ENCODE data around the gene EXOC3L1. TPM values are rescaled to one million over a fixed set of nuclear protein-coding genes. Genes with fewer than 3 reads are reported as not detected.

The EXOC3L1 gene
- polyA plus RNA-seq, 1 experiment, result not detected

GRCh38 chr16:67142342-67142741, 47.6 kb downstream of the EXOC3L1 start:
- H3K27ac ChIP-seq (ENCODE audit: low read depth, low read length), result no peak overlapping the region
- POLR2A ChIA-PET, result interaction anchor here (2.7 kb wide), 1 partner anchor 9 kb away, joined by 13 read pairs; the partner anchor contains the start of gene B3GNT9
- H3K9me3 ChIP-seq (ENCODE audit: control insufficient read depth, insufficient read depth, low read length), result no peaks in the 10 kb centered on the region; the same call in 1 of the 2 replicates
- CTCF ChIA-PET, result interaction anchor here (1.5 to 2.6 kb wide), 2 partner anchors 10 to 13 kb away, joined by 3 to 15 read pairs; no protein-coding TSS in a partner anchor
- no peaks in the 10 kb centered on the region for H3K27me3 ChIP-seq (ENCODE audit: control insufficient read depth, insufficient read depth, low read length)
- DNase-seq (ENCODE audit: low read depth, low spot score), result no peak
- H3K4me3 ChIP-seq (ENCODE audit: low read depth, low read length), result no peak overlapping the region
- no peak for TF ChIP-seq CTCF (IDR thresholded peaks at IDR 0.05; ENCODE audit: low read depth, low read length)

- ChIA-PET POLR2A (interaction anchor here (1.0 to 2.7 kb wide), 2 partner anchors 10 to 195 kb away, joined by 3 to 13 read pairs; partner anchors contain the start of gene B3GNT9), CTCF (interaction anchor here (0.8 to 2.6 kb wide), 3 partner anchors 9 to 41 kb away, joined by 3 to 15 read pairs (median 4); no protein-coding TSS in a partner anchor)
- no peak for DNase-seq (ENCODE audit: low read depth, low spot score)
- H3K4me3 ChIP-seq (ENCODE audit: low read depth, low read length), result no peak overlapping the region
- TF ChIP-seq CTCF (IDR thresholded peaks at IDR 0.05; ENCODE audit: low read depth, low read length), result no peak
- H3K27me3 ChIP-seq (ENCODE audit: control insufficient read depth, insufficient read depth, low read length), result no peaks in the 10 kb centered on the region
- H3K9me3 ChIP-seq (ENCODE audit: control insufficient read depth, insufficient read depth, low read length), result no peaks in the 10 kb centered on the region; the same call in 1 of the 2 replicates
- no peak overlapping the region for H3K27ac ChIP-seq (ENCODE audit: low read depth, low read length)
These were observed 48.5 kb downstream of the EXOC3L1 start for GRCh38 chr16:67141391-67141790.

GRCh38 chr16:67137605-67138004, 52.3 kb downstream of the EXOC3L1 start:
- ChIA-PET CTCF (interaction anchor here (0.6 to 2.2 kb wide), 3 partner anchors 18 to 319 kb away, joined by 3 to 10 read pairs (median 4); no protein-coding TSS in a partner anchor), POLR2A (no interaction called here)
- Histone ChIP-seq H3K27me3 (ENCODE audit: control insufficient read depth, insufficient read depth, low read length) (no peaks in the 10 kb centered on the region), H3K27ac (ENCODE audit: low read depth, low read length) (no peak overlapping the region), H3K9me3 (ENCODE audit: control insufficient read depth, insufficient read depth, low read length) (no peaks in the 10 kb centered on the region; the same call in 1 of the 2 replicates), H3K4me3 (ENCODE audit: low read depth, low read length) (no peak overlapping the region)
- no peak for DNase-seq (ENCODE audit: low read depth, low spot score)
- no peak for TF ChIP-seq CTCF (IDR thresholded peaks at IDR 0.05; ENCODE audit: low read depth, low read length)

Small RNA genes lying within 50 kb of the gene (small RNA-seq; reads per million reads assigned to genes)
- 5.6 reads per million, percentile 54 among the genes with 10 or more reads in this experiment for gene MIR328 (ENCODE audit: insufficient read length, low read depth)

Other genes with a start within 250 kb of the EXOC3L1 start
- 0.06 and 0.12 TPM in 2 replicates for gene CES3, start 228.9 kb downstream of the EXOC3L1 start, polyA plus RNA-seq (2011; rRNA removed)
- gene CES4A, start 201.5 kb downstream of the EXOC3L1 start, polyA plus RNA-seq (2011; rRNA removed), result 2.8 and 3.3 TPM in 2 replicates
- 35.9 and 46.1 TPM in 2 replicates for gene CBFB, start 161.0 kb downstream of the EXOC3L1 start, polyA plus RNA-seq (2011; rRNA removed)
- gene PHAF1, start 80.2 kb downstream of the EXOC3L1 start, polyA plus RNA-seq (2011; rRNA removed), result 24.6 and 26.1 TPM in 2 replicates
- gene B3GNT9, start 39.1 kb downstream of the EXOC3L1 start, polyA plus RNA-seq (2011; rRNA removed), result 18.6 and 25.6 TPM in 2 replicates
- gene TRADD, start 30.2 kb downstream of the EXOC3L1 start, polyA plus RNA-seq (2011; rRNA removed), result 9.4 and 10.9 TPM in 2 replicates
- 2.7 and 3.2 TPM in 2 replicates for gene FBXL8, start 30.2 kb downstream of the EXOC3L1 start, polyA plus RNA-seq (2011; rRNA removed)
- 0.82 and 1.0 TPM in 2 replicates for gene HSF4, start 25.4 kb downstream of the EXOC3L1 start, polyA plus RNA-seq (2011; rRNA removed)
- gene NOL3, start 19.6 kb downstream of the EXOC3L1 start, polyA plus RNA-seq (2011; rRNA removed), result 8.2 and 10.7 TPM in 2 replicates
- 13.9 and 18.1 TPM in 2 replicates for gene MATCAP1, start 6.2 kb downstream of the EXOC3L1 start, polyA plus RNA-seq (2011; rRNA removed)
- gene E2F4, start 2.0 kb upstream of the EXOC3L1 start, polyA plus RNA-seq (2011; rRNA removed), result 50.0 and 57.9 TPM in 2 replicates
- 0.57 and 0.74 TPM in 2 replicates for gene ELMO3, start 9.0 kb upstream of the EXOC3L1 start, polyA plus RNA-seq (2011; rRNA removed)
- 38.5 and 46.8 TPM in 2 replicates for gene TMEM208, start 37.0 kb upstream of the EXOC3L1 start, polyA plus RNA-seq (2011; rRNA removed)
- gene FHOD1, start 57.3 kb upstream of the EXOC3L1 start, polyA plus RNA-seq (2011; rRNA removed), result 21.2 and 25.4 TPM in 2 replicates
- 2.4 and 3.1 TPM in 2 replicates for gene SLC9A5, start 58.8 kb upstream of the EXOC3L1 start, polyA plus RNA-seq (2011; rRNA removed)
- 17.2 and 23.3 TPM in 2 replicates for gene PLEKHG4, start 89.4 kb upstream of the EXOC3L1 start, polyA plus RNA-seq (2011; rRNA removed)
- gene KCTD19, start 136.6 kb upstream of the EXOC3L1 start, polyA plus RNA-seq (2011; rRNA removed), result 0.21 and 0.25 TPM in 2 replicates
- 0.21 and 0.41 TPM in 2 replicates for gene LRRC36, start 136.7 kb upstream of the EXOC3L1 start, polyA plus RNA-seq (2011; rRNA removed)
- gene TPPP3, start 203.4 kb upstream of the EXOC3L1 start, polyA plus RNA-seq (2011; rRNA removed), result 1.5 TPM in 2 replicates
- gene ZDHHC1, start 226.3 kb upstream of the EXOC3L1 start, polyA plus RNA-seq (2011; rRNA removed), result 1.9 and 2.7 TPM in 2 replicates
- gene HSD11B2, start 241.0 kb upstream of the EXOC3L1 start, polyA plus RNA-seq (2011; rRNA removed), result 0.07 TPM in 1 of 2 replicates, not detected in the other